ENCODE measurements around the gene CHSY1. TPM values are rescaled to one million over a fixed set of nuclear protein-coding genes. Genes with fewer than 3 reads are reported as not detected.

CHSY1 gene
- total and polyA plus RNA-seq, 12 donors = 14.8 to 82.5 (median 34.2) TPM

DNA sequence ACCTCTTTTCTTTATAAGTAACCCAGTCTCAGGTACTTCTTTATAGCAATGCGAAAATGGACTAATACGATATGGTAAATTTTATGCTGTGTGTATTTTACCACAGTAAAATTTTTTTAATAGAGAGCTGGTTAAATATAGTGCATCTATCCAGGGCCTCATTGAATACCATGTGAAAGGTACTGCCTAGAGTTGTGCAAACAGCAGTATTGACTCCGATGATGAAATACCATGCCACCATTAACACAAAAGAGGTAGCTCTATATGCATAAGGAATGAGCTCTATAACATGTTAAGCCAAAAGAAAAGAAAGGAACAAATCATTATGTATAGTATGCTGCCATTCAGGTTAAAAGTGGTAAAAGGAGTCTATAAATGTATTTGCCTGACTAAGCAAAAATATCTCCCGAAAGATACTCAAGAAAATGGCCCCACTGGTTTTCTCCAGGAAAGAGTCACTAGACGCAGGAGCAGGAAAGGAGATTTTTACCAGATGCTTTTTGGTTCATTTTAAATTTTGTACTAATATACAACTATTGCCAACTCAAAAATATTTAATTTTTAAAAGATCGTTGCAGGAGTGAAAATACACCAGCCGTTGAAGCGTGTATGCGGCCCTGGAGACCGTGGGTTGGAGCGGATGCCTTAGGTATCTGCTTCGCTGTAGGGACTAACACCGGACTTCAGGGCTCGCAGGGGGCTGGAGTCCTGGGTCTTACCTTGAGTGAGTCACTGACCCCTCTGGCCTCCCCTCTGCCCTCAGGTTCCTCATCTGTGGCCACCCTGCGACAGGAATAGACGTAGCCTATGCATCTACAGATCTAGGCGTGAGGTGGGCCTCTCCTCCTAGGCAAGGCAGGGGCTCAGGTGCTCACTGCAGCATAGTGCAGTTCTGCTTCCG is 120.1 kb downstream of the CHSY1 start:
- 87 to 91% (median 90%) methylated on average over 14 to 18 of the region's 18 CpGs for WGBS, 4 donors
- intact Hi-C loops (cut with DNase I) = no loop called here
- no peak for DNase-seq

DNA sequence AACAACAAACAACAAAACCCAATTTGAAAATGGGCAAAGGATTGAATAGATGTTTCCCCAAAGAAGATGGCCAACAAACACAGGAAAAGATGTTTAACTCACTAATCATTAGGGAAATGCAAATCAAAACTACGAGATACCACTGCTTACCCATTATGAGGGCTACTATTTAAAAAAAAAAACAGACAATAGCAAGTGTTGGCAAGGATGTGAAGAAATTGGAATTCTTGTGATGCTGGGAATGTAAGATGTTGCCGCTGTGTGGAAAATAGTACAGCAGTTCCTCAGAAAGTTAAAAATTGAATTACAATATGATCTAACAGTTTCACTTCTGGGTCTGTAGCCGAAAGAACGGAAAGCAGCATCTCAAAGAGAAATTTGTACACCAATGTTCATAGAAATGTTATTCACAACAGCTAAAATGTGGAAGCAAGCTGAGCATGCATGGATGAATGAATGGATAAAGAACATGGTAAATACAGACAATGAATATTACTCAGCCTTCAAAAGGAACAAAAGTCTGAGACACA is 121.9 kb downstream of the CHSY1 start:
- no peak overlapping the region for H3K27ac ChIP-seq
- WGBS, 4 donors = 78 to 84% (median 81%) methylated on average over 4 of the region's 4 CpGs
- no peaks in the 10 kb centered on the region for H3K36me3 ChIP-seq (replicated peaks in 1 of 2)
- intact Hi-C loops (cut with DNase I) = loop anchor here (10.0 kb wide), 2 partner anchors 55 to 125 kb away; partner anchors contain the start of gene CHSY1 (in 1 of the 2)
- H3K9me3 ChIP-seq (replicated peaks in 1 of 3) = no peaks in the 10 kb centered on the region
- no peaks in the 10 kb centered on the region for H3K27me3 ChIP-seq
- peaks cover 7 to 16% of the 10 kb centered on the region in 2 donors for H3K4me1 ChIP-seq (replicated peaks in 1 of 2)
- no peak overlapping the region for H3K4me3 ChIP-seq
- TF ChIP-seq POLR2A (IDR thresholded peaks at IDR 0.05) = no peak
- TF ChIP-seq, protein P1, sequence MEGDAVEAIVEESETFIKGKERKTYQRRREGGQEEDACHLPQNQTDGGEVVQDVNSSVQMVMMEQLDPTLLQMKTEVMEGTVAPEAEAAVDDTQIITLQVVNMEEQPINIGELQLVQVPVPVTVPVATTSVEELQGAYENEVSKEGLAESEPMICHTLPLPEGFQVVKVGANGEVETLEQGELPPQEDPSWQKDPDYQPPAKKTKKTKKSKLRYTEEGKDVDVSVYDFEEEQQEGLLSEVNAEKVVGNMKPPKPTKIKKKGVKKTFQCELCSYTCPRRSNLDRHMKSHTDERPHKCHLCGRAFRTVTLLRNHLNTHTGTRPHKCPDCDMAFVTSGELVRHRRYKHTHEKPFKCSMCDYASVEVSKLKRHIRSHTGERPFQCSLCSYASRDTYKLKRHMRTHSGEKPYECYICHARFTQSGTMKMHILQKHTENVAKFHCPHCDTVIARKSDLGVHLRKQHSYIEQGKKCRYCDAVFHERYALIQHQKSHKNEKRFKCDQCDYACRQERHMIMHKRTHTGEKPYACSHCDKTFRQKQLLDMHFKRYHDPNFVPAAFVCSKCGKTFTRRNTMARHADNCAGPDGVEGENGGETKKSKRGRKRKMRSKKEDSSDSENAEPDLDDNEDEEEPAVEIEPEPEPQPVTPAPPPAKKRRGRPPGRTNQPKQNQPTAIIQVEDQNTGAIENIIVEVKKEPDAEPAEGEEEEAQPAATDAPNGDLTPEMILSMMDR (IDR thresholded peaks at IDR 0.05) = no peak
- DNase-seq = no peak

More for the DNA sequence above, 120.1 kb downstream of the CHSY1 start:
- Histone ChIP-seq H3K27ac (no peak overlapping the region), H3K36me3 (replicated peaks in 1 of 2) (no peaks in the 10 kb centered on the region), H3K4me3 (no peak overlapping the region), H3K27me3 (no peaks in the 10 kb centered on the region), H3K9me3 (replicated peaks in 1 of 3) (no peaks in the 10 kb centered on the region), H3K4me1 (replicated peaks in 1 of 2) (peaks cover 7 to 13% of the 10 kb centered on the region in 2 donors)
- TF ChIP-seq, protein P1 (IDR thresholded peaks at IDR 0.05) = no peak
- no peak for TF ChIP-seq POLR2A (IDR thresholded peaks at IDR 0.05)

DNA sequence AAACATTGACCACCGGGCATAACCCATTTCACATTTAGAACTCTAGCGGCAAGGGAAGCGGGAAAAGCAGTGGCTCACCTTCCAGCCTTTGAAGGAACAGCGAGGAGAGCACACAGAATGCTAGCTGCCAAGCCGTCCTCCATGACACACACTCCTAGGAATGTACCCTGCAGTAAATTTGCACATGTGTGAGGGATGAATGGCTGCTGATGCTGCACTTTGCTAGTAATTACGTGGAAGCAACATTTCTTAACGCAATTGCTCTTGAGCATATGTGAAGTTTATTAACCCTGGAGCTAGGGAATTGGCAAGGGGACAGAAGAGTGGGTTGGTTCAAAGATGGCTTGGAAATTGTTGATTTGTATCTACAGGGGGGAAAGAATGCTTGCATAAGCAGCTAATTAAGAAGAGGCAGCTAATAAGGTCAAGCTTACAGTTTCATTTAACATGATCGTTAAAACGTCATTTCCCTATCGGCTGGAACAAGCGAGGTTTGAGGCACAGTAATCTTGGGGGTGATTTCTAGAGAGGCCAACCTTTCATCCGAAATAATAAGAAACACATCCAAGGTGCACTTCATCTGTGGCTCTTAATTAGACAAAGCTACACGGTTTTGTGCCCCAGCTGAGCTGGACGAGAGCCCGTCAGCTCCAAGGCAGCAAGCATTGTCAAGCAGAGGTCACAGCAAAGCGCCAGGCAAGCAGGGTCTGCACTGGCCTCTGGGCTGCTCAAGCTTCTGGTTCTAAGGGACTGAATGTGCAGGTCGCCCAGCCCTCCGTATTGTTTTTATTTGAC is 123.4 kb downstream of the CHSY1 start:
- WGBS, 4 donors = 82 to 88% (median 84%) methylated on average over 18 of the region's 18 CpGs
- intact Hi-C loops (cut with DNase I) = loop anchor here (10.0 kb wide), 2 partner anchors 56 to 126 kb away; partner anchors contain the start of gene CHSY1 (in 1 of the 2)
- Histone ChIP-seq H3K4me1 (replicated peaks in 1 of 2) (peaks cover 7 to 16% of the 10 kb centered on the region in 2 donors), H3K27me3 (no peaks in the 10 kb centered on the region), H3K27ac (peak overlapping the region in 4 of 5 donors; percentile 15 to 82 (median 62)), H3K4me3 (no peak overlapping the region), H3K36me3 (replicated peaks in 1 of 2) (no peaks in the 10 kb centered on the region), H3K9me3 (replicated peaks in 1 of 3) (no peaks in the 10 kb centered on the region)
- TF ChIP-seq POLR2A (IDR thresholded peaks at IDR 0.05) = no peak
- TF ChIP-seq, protein P1 (IDR thresholded peaks at IDR 0.05) = no peak
- no peak for DNase-seq
